ENCODE results near the gene SLC12A5.

SLC12A5 gene

GRCh38 chr20:46050444-46050843 lies 21.4 kb downstream of the SLC12A5 start:
- Mint-ChIP-seq H3K36me3 (ENCODE audit: low read depth) (no peaks in the 10 kb centered on the region), H3K4me1 (ENCODE audit: low read depth) (peaks cover 5% of the 10 kb centered on the region), H3K27ac (no peak overlapping the region), H3K9me3 (no peaks in the 10 kb centered on the region), H3K4me3 (no peak overlapping the region), H3K27me3 (peaks cover 29% of the 10 kb centered on the region)

GRCh38 chr20:46050885-46051284 lies 21.9 kb downstream of the SLC12A5 start:
- Mint-ChIP-seq H3K4me1 (ENCODE audit: low read depth) (peaks cover 6% of the 10 kb centered on the region), H3K27ac (no peak overlapping the region), H3K4me3 (no peak overlapping the region), H3K36me3 (ENCODE audit: low read depth) (no peaks in the 10 kb centered on the region), H3K27me3 (peaks cover 30% of the 10 kb centered on the region), H3K9me3 (no peaks in the 10 kb centered on the region)

DNA sequence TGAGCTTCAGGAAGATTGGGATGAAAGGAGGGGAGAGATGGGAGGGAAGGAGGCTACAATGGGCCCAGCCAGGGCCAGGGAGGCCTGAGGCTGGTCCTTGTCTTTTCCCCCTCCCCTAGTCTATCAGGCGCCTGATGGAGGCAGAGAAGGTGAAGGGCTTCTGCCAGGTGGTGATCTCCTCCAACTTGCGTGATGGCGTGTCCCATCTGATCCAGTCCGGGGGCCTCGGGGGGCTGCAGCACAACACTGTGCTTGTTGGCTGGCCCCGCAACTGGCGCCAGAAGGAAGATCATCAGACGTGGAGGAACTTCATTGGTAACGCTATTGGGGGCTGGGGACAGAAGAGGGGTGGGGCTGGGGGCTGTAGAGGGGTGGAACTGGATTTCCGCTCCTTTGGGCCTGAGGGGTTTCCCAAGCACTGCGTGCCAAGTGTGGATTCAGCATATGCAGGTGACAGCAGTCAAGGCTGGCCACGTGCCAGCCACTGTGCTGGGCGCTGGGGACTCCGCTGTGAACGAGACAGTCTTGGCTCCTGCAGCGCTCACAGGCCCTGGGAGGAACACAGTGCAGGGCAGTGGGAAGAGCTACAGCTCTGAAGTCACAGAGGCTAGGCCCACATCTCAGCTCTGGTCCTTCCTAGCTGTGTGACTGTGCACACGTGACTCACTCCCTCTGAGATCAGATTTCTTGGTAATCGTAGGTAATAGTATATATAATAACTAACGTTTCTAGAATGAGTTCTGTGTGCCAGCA lies 22.7 kb downstream of the SLC12A5 start:
- Mint-ChIP-seq H3K27me3 (peaks cover 30% of the 10 kb centered on the region), H3K9me3 (no peaks in the 10 kb centered on the region), H3K4me3 (no peak overlapping the region), H3K27ac (no peak overlapping the region), H3K4me1 (ENCODE audit: low read depth) (peaks cover 6% of the 10 kb centered on the region), H3K36me3 (ENCODE audit: low read depth) (no peaks in the 10 kb centered on the region)

DNA sequence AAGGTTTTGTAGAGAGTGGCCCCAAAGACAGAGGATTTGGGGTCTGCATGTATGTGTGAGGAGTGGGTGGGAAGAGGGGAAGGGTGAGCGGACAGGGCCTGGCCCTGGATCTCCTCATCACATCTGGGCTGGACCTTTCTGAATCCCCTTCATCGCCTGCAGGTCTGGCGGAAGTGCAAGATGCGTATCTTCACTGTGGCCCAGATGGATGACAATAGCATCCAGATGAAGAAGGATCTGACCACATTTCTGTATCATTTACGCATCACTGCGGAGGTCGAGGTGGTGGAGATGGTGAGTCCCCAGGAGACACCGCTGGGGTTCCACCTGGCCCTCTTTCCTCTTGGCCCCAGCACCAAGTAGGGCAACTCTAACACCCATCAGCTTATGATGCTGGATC lies 24.4 kb downstream of the SLC12A5 start:
- Mint-ChIP-seq H3K27ac (no peak overlapping the region), H3K36me3 (ENCODE audit: low read depth) (no peaks in the 10 kb centered on the region)

GRCh38 chr20:46054606-46055005 lies 25.6 kb downstream of the SLC12A5 start:
- H3K27ac Mint-ChIP-seq = no peak overlapping the region
- peaks cover 38% of the 10 kb centered on the region for H3K27me3 Mint-ChIP-seq

More for the DNA sequence above, 24.4 kb downstream of the SLC12A5 start:
- peaks cover 10% of the 10 kb centered on the region for H3K4me1 Mint-ChIP-seq (ENCODE audit: low read depth)
- H3K27me3 Mint-ChIP-seq = peaks cover 35% of the 10 kb centered on the region
- H3K9me3 Mint-ChIP-seq = no peaks in the 10 kb centered on the region
- no peak overlapping the region for H3K4me3 Mint-ChIP-seq

GRCh38 chr20:46055269-46055668 lies 26.3 kb downstream of the SLC12A5 start:
- peaks cover 8% of the 10 kb centered on the region for H3K36me3 Mint-ChIP-seq (ENCODE audit: low read depth)
- no peak overlapping the region for H3K27ac Mint-ChIP-seq
- no peaks in the 10 kb centered on the region for H3K9me3 Mint-ChIP-seq
- no peak overlapping the region for H3K4me3 Mint-ChIP-seq
- H3K27me3 Mint-ChIP-seq = peaks cover 36% of the 10 kb centered on the region
- peaks cover 25% of the 10 kb centered on the region for H3K4me1 Mint-ChIP-seq (ENCODE audit: low read depth)

More at GRCh38 chr20:46054606-46055005, 25.6 kb downstream of the SLC12A5 start:
- peaks cover 2% of the 10 kb centered on the region for H3K36me3 Mint-ChIP-seq (ENCODE audit: low read depth)
- peaks cover 18% of the 10 kb centered on the region for H3K4me1 Mint-ChIP-seq (ENCODE audit: low read depth)
- H3K9me3 Mint-ChIP-seq = no peaks in the 10 kb centered on the region
- H3K4me3 Mint-ChIP-seq = no peak overlapping the region

DNA sequence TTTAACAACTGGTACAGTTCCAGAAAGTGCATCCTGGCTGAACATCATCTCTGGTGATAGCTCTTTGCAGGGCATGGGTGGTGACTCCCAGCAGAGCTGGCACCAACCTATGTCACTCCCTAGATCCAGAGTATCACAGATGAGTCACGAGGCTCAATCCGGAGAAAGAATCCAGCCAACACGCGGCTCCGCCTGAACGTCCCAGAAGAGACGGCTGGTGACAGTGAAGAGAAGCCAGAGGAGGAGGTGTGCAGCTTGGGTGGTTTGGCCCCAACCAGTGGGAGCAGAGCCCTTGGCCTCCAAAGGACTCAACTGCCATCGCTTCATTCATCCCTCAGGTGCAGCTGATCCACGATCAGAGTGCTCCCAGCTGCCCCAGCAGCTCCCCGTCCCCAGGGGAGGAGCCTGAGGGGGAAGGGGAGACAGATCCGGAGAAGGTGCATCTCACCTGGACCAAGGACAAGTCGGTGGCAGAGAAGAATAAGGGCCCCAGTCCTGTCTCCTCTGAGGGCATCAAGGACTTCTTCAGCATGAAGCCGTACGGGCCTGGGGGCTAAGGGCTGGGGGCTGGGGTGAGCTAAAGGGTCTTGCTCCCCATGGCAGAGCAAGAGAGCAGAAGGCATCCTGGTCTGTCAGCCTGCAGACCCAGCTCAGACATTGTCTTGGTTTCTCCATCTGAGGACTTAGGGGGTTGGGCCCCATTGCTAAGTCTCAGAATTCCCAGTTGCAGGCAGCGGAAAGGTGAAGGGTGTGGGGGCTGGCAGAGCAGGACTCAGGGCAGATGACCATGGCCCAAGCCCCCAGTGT lies 27.2 kb downstream of the SLC12A5 start:
- Mint-ChIP-seq H3K4me3 (no peak overlapping the region), H3K27ac (no peak overlapping the region), H3K36me3 (ENCODE audit: low read depth) (peaks cover 17% of the 10 kb centered on the region), H3K9me3 (no peaks in the 10 kb centered on the region), H3K27me3 (peaks cover 36% of the 10 kb centered on the region), H3K4me1 (ENCODE audit: low read depth) (peaks cover 35% of the 10 kb centered on the region)

- Mint-ChIP-seq H3K27ac (no peak overlapping the region), H3K4me1 (ENCODE audit: low read depth) (peaks cover 40% of the 10 kb centered on the region), H3K27me3 (peaks cover 36% of the 10 kb centered on the region), H3K4me3 (no peak overlapping the region), H3K9me3 (no peaks in the 10 kb centered on the region), H3K36me3 (ENCODE audit: low read depth) (peaks cover 27% of the 10 kb centered on the region)
These were observed 28.2 kb downstream of the SLC12A5 start for GRCh38 chr20:46056970-46057855.

DNA sequence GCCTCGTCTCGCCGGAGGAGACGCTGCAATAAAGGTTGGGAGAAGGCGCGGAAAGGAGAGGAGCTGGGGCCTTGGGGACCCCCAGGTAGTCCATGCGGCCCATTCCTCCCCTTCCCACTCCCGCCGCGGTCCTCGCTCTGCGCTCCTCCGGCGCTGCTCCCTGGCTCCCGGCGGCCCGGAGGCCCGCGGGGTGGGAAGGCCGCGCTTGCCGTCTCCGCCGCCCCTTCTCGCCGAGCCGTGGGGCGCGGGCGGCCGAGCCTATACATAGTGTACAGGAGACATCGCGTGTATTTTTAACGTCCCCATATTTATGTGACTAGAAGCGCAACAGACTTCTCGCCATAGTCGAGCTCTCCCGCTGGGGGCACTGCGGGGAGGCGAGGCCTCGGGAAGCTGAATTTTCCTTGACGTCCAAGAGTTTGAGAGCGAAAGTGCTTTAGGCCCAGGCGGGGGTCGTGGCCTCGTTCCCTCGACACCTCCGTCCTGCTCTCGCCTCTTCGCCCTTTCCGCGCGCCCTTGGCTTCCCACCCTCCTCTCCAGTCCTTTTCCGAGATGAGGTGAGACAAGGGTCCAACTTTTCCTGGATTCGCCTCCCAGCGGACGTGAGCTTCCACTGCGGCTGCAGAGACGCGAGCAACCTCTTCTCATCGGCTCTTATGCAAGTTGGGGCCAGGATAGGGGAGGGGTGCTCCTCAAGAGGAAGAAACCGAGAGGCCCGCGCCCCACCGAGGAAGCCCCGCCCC lies 29.0 kb downstream of the SLC12A5 start:
- peaks cover 35% of the 10 kb centered on the region for H3K36me3 Mint-ChIP-seq (ENCODE audit: low read depth)
- peaks cover 44% of the 10 kb centered on the region for H3K4me1 Mint-ChIP-seq (ENCODE audit: low read depth)
- peaks cover 36% of the 10 kb centered on the region for H3K27me3 Mint-ChIP-seq
- H3K4me3 Mint-ChIP-seq = peak overlapping the region; percentile 26
- no peaks in the 10 kb centered on the region for H3K9me3 Mint-ChIP-seq
- no peak overlapping the region for H3K27ac Mint-ChIP-seq

DNA sequence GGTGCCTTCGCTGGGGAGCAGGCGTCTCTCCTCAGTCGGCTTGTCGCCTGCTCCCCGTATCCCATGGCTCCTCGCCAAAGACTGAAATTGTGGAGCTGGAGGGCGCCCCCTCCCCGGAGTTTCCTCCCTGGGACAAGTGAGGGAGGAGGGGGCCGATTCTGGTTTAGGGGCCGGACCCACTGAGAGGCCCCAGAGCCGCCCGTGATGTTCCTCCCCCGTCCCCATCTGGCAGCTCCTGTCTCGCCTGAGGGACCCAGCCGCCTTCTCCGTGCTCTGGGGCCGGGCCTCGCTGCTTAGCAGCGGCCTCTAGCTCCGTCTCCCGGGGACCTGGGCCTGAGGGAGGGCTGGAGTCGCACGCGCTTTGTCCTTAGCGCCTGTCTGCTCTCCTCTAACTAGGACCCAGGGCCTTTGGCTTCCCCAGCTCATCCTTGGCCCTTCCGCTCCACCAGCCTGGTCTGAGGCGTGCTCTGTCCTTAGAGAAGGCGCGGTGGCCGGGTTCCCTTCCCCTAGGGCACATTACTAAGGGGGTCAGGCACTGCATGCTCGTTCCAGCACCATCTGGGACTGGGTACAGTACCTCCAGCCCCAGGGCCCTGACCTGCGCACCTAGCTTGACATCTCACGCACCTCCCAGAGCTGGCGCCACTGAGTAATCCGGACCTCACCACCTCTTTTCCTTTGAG lies 29.7 kb downstream of the SLC12A5 start:
- Mint-ChIP-seq H3K27ac (no peak overlapping the region), H3K9me3 (no peaks in the 10 kb centered on the region), H3K36me3 (ENCODE audit: low read depth) (peaks cover 42% of the 10 kb centered on the region), H3K4me1 (ENCODE audit: low read depth) (peaks cover 50% of the 10 kb centered on the region), H3K27me3 (peaks cover 35% of the 10 kb centered on the region), H3K4me3 (peak overlapping the region; percentile 26)

GRCh38 chr20:46060301-46060881 lies 31.4 kb downstream of the SLC12A5 start:
- H3K4me3 Mint-ChIP-seq = no peak overlapping the region
- peaks cover 61% of the 10 kb centered on the region for H3K4me1 Mint-ChIP-seq (ENCODE audit: low read depth)
- peaks cover 59% of the 10 kb centered on the region for H3K36me3 Mint-ChIP-seq (ENCODE audit: low read depth)
- H3K27ac Mint-ChIP-seq = peak overlapping the region; percentile 38
- no peaks in the 10 kb centered on the region for H3K9me3 Mint-ChIP-seq
- H3K27me3 Mint-ChIP-seq = peaks cover 27% of the 10 kb centered on the region

GRCh38 chr20:46060975-46061374 lies 32.0 kb downstream of the SLC12A5 start:
- H3K27ac Mint-ChIP-seq = no peak overlapping the region
- no peaks in the 10 kb centered on the region for H3K9me3 Mint-ChIP-seq
- H3K4me3 Mint-ChIP-seq = no peak overlapping the region
- peaks cover 65% of the 10 kb centered on the region for H3K36me3 Mint-ChIP-seq (ENCODE audit: low read depth)
- peaks cover 59% of the 10 kb centered on the region for H3K4me1 Mint-ChIP-seq (ENCODE audit: low read depth)
- H3K27me3 Mint-ChIP-seq = peaks cover 22% of the 10 kb centered on the region

GRCh38 chr20:46062151-46062550 lies 33.1 kb downstream of the SLC12A5 start:
- no peaks in the 10 kb centered on the region for H3K9me3 Mint-ChIP-seq
- no peak overlapping the region for H3K4me3 Mint-ChIP-seq
- H3K27ac Mint-ChIP-seq = no peak overlapping the region
- H3K4me1 Mint-ChIP-seq (ENCODE audit: low read depth) = peaks cover 59% of the 10 kb centered on the region
- peaks cover 76% of the 10 kb centered on the region for H3K36me3 Mint-ChIP-seq (ENCODE audit: low read depth)
- H3K27me3 Mint-ChIP-seq = peaks cover 11% of the 10 kb centered on the region

Measured in stimulated activated naive CD8-positive, alpha-beta T cell treated with anti-CD3 and anti-CD28 coated beads, Interleukin-15, Interleukin-2, amounts not matched to agents 100 ng/mL and 50 ng/mL, for 24 hours (primary cell).